SKM-1 treated with dmso at 0.1 percent for 144 hours (cell line): ENCODE results near the gene LRRC46.
A peak's percentile ranks its signal among the peaks of the same experiment; 100 is the strongest.

Source experiments
- DNase-seq: peaks from one replicate; lab custom pipeline; 2025; ENCODE audit not compliant: unreplicated experiment; lab: John Stamatoyannopoulos, UW

The LRRC46 gene

GRCh38 chr17:47831003-47831933 is at the start of gene LRRC46, which contains the start of gene MRPL10:
LRRC46 (plus strand) TSS chr17:47831670; CDS start chr17:47831990, 320 bp downstream.
MRPL10 (minus strand) TSS chr17:47831541; CDS start chr17:47831511, 30 bp downstream.
- DNase-seq, result peak; percentile 89

GRCh38 chr17:47785538-47786123 is 45.8 kb upstream of the LRRC46 start:
- DNase-seq, result no peak

GRCh38 chr17:47789611-47790561 is 41.6 kb upstream of the LRRC46 start:
- DNase-seq, result no peak

- no peak for DNase-seq
These were observed 40.4 kb upstream of the LRRC46 start for GRCh38 chr17:47791025-47791424.

GRCh38 chr17:47792457-47792856 is 39.0 kb upstream of the LRRC46 start:
- DNase-seq, result no peak

- DNase-seq, result no peak
These were observed 38.5 kb upstream of the LRRC46 start for GRCh38 chr17:47792979-47793378.

GRCh38 chr17:47797797-47798196 is 33.7 kb upstream of the LRRC46 start:
- DNase-seq, result no peak

- DNase-seq, result no peak
These were observed 30.8 kb upstream of the LRRC46 start for GRCh38 chr17:47800686-47801085.

GRCh38 chr17:47801176-47801765 is 30.2 kb upstream of the LRRC46 start:
- DNase-seq, result no peak

GRCh38 chr17:47801906-47802305 is 29.6 kb upstream of the LRRC46 start:
- DNase-seq, result no peak

GRCh38 chr17:47802341-47803022 is 29.0 kb upstream of the LRRC46 start:
- DNase-seq, result peak; percentile 55

GRCh38 chr17:47803201-47803600 is 28.3 kb upstream of the LRRC46 start:
- DNase-seq, result no peak

GRCh38 chr17:47803751-47804150 is 27.7 kb upstream of the LRRC46 start:
- no peak for DNase-seq

GRCh38 chr17:47804461-47804860 is 27.0 kb upstream of the LRRC46 start:
- no peak for DNase-seq

- DNase-seq, result no peak
These were observed 25.2 kb upstream of the LRRC46 start for GRCh38 chr17:47806026-47806912.

- no peak for DNase-seq
These were observed 24.6 kb upstream of the LRRC46 start for GRCh38 chr17:47806913-47807255.

- DNase-seq, result no peak
These were observed 24.0 kb upstream of the LRRC46 start for GRCh38 chr17:47807421-47807820.

GRCh38 chr17:47808036-47808829 is 23.2 kb upstream of the LRRC46 start:
- DNase-seq, result no peak
